DND-41 (cell line): ENCODE measurements around the gene TNFAIP8.

Experiments
- ATAC-seq: fragments of 200-7000 bp; cut with Tn5 transposase; 3 replicates; pipeline ENCODE4 v1.9.1; 2021; ENCODE audit warnings: low read depth; ENCODE audit not compliant: insufficient read depth
- DNase-seq: peaks from one replicate; pipeline ENCODE4 v3.0.0-alpha.2; 2020
- H2AFZ ChIP-seq: 2 replicates; pipeline ENCODE4 v1.6.0; 2012; ENCODE audit warnings: low read depth, low read length
- H3K27ac ChIP-seq: 2 replicates; pipeline ENCODE4 v1.5.1; 2012; ENCODE audit warnings: low read length, inconsistent platforms
- H3K27me3 ChIP-seq: fragments of 200-600 bp; sonication (generic); 2 replicates; pipeline ENCODE4 v1.6.0; 2012; ENCODE audit warnings: low read length, mild to moderate bottlenecking, inconsistent platforms; ENCODE audit not compliant: insufficient read depth, poor library complexity
- H3K36me3 ChIP-seq: 2 replicates; pipeline ENCODE4 v1.5.1; 2012; ENCODE audit warnings: low read length, inconsistent platforms; ENCODE audit not compliant: insufficient read depth
- H3K4me1 ChIP-seq: 2 replicates; pipeline ENCODE4 v1.5.1; 2012; ENCODE audit warnings: mild to moderate bottlenecking, low read length; ENCODE audit not compliant: insufficient read depth
- H3K4me2 ChIP-seq: 2 replicates; pipeline ENCODE4 v1.6.0; 2012; ENCODE audit warnings: mild to moderate bottlenecking, moderate library complexity, low read length, inconsistent platforms; ENCODE audit not compliant: insufficient read depth
- H3K4me3 ChIP-seq, 2 experiments: fragments of 200-600 bp in 1 of 2; shearing (Covaris generic) in 1 of 2; 2 replicates each; pipeline ENCODE4 v1.5.1; 2012 to 2016; ENCODE audit warnings: inconsistent platforms in 2 of 2, low read length in 2 of 2, mild to moderate bottlenecking in 2 of 2, low read depth in 1 of 2, moderate library complexity in 1 of 2
- H3K79me2 ChIP-seq: 2 replicates; pipeline ENCODE4 v1.6.0; 2012; ENCODE audit warnings: low read length, inconsistent platforms; ENCODE audit not compliant: insufficient read depth
- H3K9ac ChIP-seq: 2 replicates; pipeline ENCODE4 v1.6.0; 2012; ENCODE audit warnings: low read depth, mild to moderate bottlenecking, inconsistent platforms, low read length, moderate library complexity
- H3K9me3 ChIP-seq: 2 replicates; pipeline ENCODE4 v1.5.1; 2012; ENCODE audit warnings: low read length, moderate library complexity, mild to moderate bottlenecking, inconsistent platforms; ENCODE audit not compliant: insufficient read depth, severe bottlenecking
- H4K20me1 ChIP-seq: 2 replicates; pipeline ENCODE4 v1.6.0; 2012; ENCODE audit warnings: low read length; ENCODE audit not compliant: insufficient read depth
- EZH2 ChIP-seq: IDR thresholded peaks from 3 replicates; pipeline ENCODE4 v1.6.1; 2012; ENCODE audit warnings: borderline replicate concordance, low read depth, mild to moderate bottlenecking, moderate library complexity, low read length, inconsistent platforms; ENCODE audit not compliant: severe bottlenecking
- TF ChIP-seq, protein P1 (sequence below): IDR thresholded peaks from 2 replicates; pipeline ENCODE4 v1.5.1; 2012; ENCODE audit warnings: borderline replicate concordance, low read length, moderate library complexity, mild to moderate bottlenecking; ENCODE audit not compliant: poor library complexity, severe bottlenecking; ENCODE audit errors: extremely low read depth

Gene TNFAIP8

DNA sequence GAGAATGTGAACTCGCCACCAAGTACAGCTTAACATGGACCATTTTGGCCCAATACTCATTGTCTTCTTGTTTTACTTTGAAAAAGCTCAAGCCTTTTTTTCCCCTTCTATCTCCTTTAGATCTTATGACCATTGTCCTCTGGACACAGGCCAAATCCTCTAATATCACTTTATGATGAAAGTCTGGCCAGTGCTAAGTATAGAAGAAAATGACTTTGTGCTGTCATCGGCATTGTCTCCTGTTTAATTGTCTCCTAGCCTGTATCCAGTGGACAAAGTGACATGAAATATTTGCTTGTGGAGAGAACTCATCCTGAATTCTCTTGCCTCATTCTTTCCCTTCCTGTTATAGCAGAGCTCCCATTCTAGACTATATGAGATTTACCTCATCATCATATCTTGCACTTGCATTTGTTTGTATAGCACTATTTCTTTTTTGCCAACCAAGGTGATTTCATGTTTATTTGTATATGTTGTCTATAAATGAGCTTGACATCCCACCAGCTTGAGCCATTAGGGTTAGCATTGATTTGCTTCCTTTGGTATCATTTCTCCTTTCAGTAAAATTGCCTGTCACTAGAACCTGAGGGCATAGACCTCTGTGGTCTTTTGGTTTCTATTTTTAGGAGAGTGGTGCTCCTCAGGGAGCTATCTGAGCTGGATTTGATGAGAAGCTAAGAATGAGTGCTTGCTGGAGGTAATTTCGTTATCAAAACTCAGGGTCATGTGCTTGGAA is 18.8 kb upstream of the TNFAIP8 start:
- Histone ChIP-seq H3K9ac (no peak overlapping the region), H3K9me3 (no peaks in the 10 kb centered on the region), H3K36me3 (peaks cover 11% of the 10 kb centered on the region), H3K4me3 (no peak overlapping the region), H4K20me1 (peaks cover 31% of the 10 kb centered on the region), H3K4me1 (peaks cover 84% of the 10 kb centered on the region), H3K27me3 (no peaks in the 10 kb centered on the region), H3K79me2 (peaks cover 100% of the 10 kb centered on the region), H2AFZ (no peak overlapping the region), H3K4me2 (no peak overlapping the region), H3K27ac (peak overlapping the region; percentile 63)
- ATAC-seq (no peak), DNase-seq (no peak)
- TF ChIP-seq, protein P1, sequence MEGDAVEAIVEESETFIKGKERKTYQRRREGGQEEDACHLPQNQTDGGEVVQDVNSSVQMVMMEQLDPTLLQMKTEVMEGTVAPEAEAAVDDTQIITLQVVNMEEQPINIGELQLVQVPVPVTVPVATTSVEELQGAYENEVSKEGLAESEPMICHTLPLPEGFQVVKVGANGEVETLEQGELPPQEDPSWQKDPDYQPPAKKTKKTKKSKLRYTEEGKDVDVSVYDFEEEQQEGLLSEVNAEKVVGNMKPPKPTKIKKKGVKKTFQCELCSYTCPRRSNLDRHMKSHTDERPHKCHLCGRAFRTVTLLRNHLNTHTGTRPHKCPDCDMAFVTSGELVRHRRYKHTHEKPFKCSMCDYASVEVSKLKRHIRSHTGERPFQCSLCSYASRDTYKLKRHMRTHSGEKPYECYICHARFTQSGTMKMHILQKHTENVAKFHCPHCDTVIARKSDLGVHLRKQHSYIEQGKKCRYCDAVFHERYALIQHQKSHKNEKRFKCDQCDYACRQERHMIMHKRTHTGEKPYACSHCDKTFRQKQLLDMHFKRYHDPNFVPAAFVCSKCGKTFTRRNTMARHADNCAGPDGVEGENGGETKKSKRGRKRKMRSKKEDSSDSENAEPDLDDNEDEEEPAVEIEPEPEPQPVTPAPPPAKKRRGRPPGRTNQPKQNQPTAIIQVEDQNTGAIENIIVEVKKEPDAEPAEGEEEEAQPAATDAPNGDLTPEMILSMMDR = no peak
- no peak for TF ChIP-seq EZH2

GRCh38 chr5:119338326-119338946 is 17.4 kb upstream of the TNFAIP8 start:
- H3K27me3 ChIP-seq = no peaks in the 10 kb centered on the region
- H3K4me3 ChIP-seq = no peak overlapping the region
- DNase-seq (no peak), ATAC-seq (peak; percentile 48)
- H3K9ac ChIP-seq = 0 out of 2 replicates have a peak overlapping the region, but pooled peaks have one; percentile 0
- H3K36me3 ChIP-seq = peaks cover 7% of the 10 kb centered on the region
- peaks cover 70% of the 10 kb centered on the region for H3K4me1 ChIP-seq
- H2AFZ ChIP-seq = no peak overlapping the region
- H3K4me2 ChIP-seq = peak overlapping the region; percentile 37; the same call in 1 of the 2 replicates
- H4K20me1 ChIP-seq = peaks cover 31% of the 10 kb centered on the region
- TF ChIP-seq, protein P1 = no peak
- TF ChIP-seq EZH2 = no peak
- H3K79me2 ChIP-seq = peaks cover 100% of the 10 kb centered on the region
- no peaks in the 10 kb centered on the region for H3K9me3 ChIP-seq
- peak overlapping the region; percentile 63 for H3K27ac ChIP-seq

DNA sequence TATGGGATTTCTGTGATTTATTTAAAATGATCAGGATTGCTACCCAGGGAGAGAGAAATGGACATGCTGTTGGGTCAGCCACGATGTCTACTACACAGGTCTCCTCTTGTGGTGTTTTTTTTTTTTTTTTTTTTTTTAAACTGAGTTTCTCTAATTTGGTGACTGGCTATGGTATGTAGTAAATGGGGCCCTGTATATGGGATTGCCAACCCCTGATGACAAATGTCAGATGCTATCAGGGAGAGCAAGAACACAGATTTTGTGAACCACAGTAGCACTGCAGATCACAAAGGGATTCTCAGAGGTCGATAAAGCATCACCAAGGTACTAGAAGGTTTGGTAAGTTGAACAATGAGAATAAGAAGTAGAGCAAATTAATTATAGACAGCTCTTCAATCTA is 16.5 kb upstream of the TNFAIP8 start:
- Histone ChIP-seq H3K4me3 (no peak overlapping the region), H3K4me2 (no peak overlapping the region), H4K20me1 (peaks cover 31% of the 10 kb centered on the region), H3K4me1 (peaks cover 65% of the 10 kb centered on the region), H3K79me2 (peaks cover 100% of the 10 kb centered on the region), H3K9ac (no peak overlapping the region), H3K27me3 (no peaks in the 10 kb centered on the region), H3K36me3 (peaks cover 3% of the 10 kb centered on the region), H3K27ac (peak overlapping the region; percentile 63), H3K9me3 (no peaks in the 10 kb centered on the region), H2AFZ (no peak overlapping the region)
- ATAC-seq (no peak), DNase-seq (no peak)
- TF ChIP-seq EZH2 = no peak
- TF ChIP-seq, protein P1 = no peak
